GM10248 (cell line): ENCODE measurements around the gene UTP3.

Experiments
- CTCF ChIA-PET: fragments of 300-600 bp; sonication (Branson Sonifier 250); formaldehyde crosslinking; extraction: SDS; loops from one replicate; lab custom pipeline; 2021; ENCODE audit warnings: antibody characterized with exemption; lab: Yijun Ruan, JAX
- POLR2A ChIA-PET: fragments of 350-650 bp; sonication (Branson Sonifier 250); formaldehyde crosslinking; extraction: SDS; loops from one replicate; lab custom pipeline; 2020; ENCODE audit warnings: antibody characterized with exemption; lab: Yijun Ruan, JAX
- DNase-seq: peaks from one replicate; pipeline ENCODE4 v3.0.0; 2012; ENCODE audit errors: extremely low spot score
- TF ChIP-seq, protein P1 (sequence below): IDR thresholded peaks from 2 replicates; pipeline ENCODE4 v1.5.1; 2012; ENCODE audit warnings: mild to moderate bottlenecking, low read depth; ENCODE audit errors: extremely low read depth, missing control alignments, control extremely low read depth

Gene UTP3

DNA sequence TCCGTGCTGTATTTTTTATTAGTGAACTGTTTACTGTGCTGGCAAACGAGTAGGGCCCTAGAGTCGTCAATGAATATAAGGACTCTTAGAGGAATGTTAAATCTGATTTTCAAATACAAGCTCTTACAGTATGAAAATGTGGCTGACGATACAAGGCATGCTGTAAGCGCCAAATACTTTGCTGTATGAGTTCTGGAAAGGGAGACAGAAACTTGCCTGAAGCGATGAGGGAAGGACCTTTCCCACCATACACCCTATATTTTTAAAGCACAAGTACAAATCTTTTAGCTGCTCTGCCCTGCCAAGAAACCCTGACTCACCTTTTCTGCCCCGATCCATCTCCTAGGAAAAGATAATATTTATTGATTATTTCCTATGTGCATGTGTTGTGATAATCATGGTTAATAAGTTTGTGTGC is 17.7 kb downstream of the UTP3 start:
- ChIA-PET POLR2A (no interaction called here), CTCF (interaction anchor here (0.7 to 4.0 kb wide), 12 partner anchors 9 to 198 kb away, joined by 3 to 21 read pairs (median 4); partner anchors contain the start of gene UTP3)
- DNase-seq: no peak
- TF ChIP-seq, protein P1, sequence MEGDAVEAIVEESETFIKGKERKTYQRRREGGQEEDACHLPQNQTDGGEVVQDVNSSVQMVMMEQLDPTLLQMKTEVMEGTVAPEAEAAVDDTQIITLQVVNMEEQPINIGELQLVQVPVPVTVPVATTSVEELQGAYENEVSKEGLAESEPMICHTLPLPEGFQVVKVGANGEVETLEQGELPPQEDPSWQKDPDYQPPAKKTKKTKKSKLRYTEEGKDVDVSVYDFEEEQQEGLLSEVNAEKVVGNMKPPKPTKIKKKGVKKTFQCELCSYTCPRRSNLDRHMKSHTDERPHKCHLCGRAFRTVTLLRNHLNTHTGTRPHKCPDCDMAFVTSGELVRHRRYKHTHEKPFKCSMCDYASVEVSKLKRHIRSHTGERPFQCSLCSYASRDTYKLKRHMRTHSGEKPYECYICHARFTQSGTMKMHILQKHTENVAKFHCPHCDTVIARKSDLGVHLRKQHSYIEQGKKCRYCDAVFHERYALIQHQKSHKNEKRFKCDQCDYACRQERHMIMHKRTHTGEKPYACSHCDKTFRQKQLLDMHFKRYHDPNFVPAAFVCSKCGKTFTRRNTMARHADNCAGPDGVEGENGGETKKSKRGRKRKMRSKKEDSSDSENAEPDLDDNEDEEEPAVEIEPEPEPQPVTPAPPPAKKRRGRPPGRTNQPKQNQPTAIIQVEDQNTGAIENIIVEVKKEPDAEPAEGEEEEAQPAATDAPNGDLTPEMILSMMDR: no peak

DNA sequence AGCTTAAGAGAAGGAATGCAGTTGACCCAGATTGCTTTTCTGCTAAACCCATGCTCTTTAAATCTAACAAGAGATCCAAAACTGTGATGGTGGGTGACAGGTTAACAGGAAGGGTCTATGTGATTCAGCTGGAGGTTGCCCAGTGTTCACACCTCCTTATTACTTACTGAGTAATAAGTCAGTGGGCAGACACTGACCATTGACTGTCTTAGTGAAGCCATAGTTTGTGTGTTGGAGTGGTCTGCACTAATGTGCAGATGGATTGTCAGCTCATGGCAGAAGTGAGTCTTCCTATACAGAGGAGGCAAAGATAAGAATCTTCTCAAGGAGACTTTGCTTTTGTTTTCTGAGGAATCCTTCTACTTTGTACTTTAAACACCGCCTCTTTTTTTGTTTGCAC is 18.2 kb downstream of the UTP3 start:
- no peak for DNase-seq
- ChIA-PET CTCF (interaction anchor here (0.7 to 4.0 kb wide), 11 partner anchors 9 to 197 kb away, joined by 3 to 21 read pairs (median 4); partner anchors contain the start of gene UTP3), POLR2A (no interaction called here)
- TF ChIP-seq, protein P1: no peak

DNA sequence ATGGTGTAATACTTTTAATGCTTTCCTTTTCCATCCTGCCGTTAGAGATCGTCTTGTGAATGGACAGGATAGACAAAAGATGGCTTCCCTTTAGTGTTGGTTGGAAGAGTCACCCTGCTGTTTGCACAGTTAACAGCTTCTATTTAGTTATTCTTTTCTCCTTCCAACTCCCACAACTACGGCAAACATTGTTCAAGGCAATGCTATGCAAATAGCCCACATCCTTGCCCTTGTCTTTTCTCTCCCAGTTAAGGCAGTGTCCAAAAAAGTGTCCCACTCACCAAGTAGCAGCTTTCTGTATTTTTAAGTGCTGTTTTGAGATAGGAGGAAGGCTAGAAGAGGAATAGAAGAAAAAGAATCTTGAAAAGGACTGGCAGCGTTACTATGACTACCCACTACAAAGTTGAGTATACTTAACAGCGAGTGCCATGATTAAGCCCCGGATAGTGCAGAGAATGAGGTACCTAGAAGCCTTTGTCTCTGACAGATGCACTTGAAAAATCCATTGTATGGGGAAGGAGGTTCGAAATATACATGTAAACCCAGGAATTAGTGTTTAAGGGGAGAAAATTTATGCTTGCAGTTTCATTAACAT is 21.4 kb downstream of the UTP3 start:
- CTCF ChIA-PET: no interaction called here
- DNase-seq: no peak
- TF ChIP-seq, protein P1: no peak
- POLR2A ChIA-PET: no interaction called here

DNA sequence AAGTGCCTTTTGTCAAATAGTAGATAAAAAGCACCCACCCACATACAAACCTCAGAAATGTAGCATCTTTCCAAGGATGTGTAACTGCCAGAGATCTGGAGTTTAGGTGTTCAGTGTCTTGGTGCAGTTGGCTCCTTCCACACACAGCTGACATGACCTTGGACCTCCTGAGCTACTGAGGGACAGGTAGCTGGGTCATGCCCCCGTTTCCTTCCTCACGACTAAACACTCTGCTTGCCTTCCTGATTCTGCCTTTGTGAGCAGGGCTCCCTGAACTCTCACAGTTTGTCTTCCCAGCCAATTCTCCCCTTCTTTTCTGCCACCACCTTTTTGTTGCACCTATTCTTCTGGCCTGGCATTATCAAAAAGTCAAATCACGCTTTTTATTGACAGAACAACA is 23.3 kb downstream of the UTP3 start:
- no peak for DNase-seq
- TF ChIP-seq, protein P1: no peak
- POLR2A ChIA-PET: no interaction called here
- CTCF ChIA-PET: interaction anchor here (2.0 to 3.3 kb wide), 2 partner anchors 8 to 23 kb away, joined by 8 to 12 read pairs; no protein-coding TSS in a partner anchor

DNA sequence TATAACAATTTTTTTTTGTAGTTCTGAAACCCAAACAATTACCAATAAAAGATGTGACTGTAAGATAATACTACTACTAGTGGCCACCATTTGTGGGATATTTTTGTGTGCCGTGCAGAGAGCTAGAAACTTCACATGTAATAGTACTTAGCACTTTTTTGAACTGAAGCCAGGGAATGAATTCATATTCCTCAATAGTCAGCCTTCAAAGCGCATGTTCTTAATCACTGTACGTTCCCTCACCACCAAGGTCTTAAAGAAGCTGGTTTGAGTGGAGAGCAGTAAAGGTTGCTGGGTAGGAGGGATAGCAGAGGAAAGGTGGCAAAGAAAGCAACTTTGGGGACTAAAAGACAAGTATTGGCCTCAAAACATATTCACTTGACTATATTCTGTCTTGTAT is 23.8 kb downstream of the UTP3 start:
- DNase-seq: no peak
- ChIA-PET CTCF (interaction anchor here (2.0 to 3.3 kb wide), 2 partner anchors 8 to 23 kb away, joined by 8 to 12 read pairs; no protein-coding TSS in a partner anchor), POLR2A (no interaction called here)
- TF ChIP-seq, protein P1: no peak

DNA sequence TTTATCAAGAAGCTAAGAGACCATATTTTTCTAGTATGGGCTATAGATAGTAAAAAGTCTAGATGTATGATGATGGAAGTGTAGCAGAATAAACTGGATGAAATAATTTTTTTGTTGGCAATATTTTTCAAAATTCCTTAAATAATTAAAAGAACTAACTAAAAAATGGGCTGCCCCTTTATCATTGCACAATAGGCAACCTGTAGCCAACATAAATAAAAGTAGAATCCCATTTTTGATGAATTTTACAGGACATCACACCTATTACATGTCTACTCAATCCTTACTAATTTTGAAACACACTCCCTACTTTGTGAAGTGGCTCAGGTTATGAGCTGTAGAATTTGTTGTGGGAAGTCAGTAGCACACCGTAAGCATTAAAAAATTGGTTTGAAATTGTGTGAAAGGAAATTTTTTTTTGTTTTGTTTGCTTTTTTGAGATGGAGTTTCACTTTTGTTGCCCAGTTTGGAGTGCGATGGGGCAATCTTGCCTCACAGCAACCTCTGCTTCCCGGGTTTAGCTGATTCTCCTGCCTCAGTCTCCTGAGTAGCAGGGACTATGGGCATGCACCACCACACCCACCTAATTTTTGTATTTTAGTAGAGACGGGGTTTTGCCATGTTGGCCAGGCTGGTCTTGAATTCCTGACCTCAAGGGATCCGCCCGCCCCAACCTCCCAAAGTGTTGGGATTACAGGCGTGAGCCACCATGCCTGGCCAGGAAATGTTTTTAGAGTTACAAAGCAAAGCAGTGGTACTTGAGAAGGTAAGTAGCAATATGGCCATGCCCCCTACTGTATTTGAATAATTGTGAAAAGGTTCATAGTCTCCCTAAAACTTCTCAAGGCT is 24.5 kb downstream of the UTP3 start:
- ChIA-PET CTCF (interaction anchor here (2.0 to 3.3 kb wide), 2 partner anchors 9 to 22 kb away, joined by 8 to 12 read pairs; no protein-coding TSS in a partner anchor), POLR2A (interaction anchor here (0.5 kb wide), 1 partner anchor 283 kb away, joined by 3 read pairs; no protein-coding TSS in a partner anchor)
- TF ChIP-seq, protein P1: no peak
- no peak for DNase-seq
